H9 (cell line): ENCODE data around the gene FUZ. TPM values are rescaled to one million over a fixed set of nuclear protein-coding genes. Genes with fewer than 3 reads are reported as not detected.

Source experiments
- DNase-seq: peaks from one replicate; pipeline ENCODE4 v3.0.0-alpha.2; 2017
- H2AFZ ChIP-seq: one replicate; pipeline ENCODE4 v1.6.1; 2013; ENCODE audit warnings: mild to moderate bottlenecking, low read length, control low read depth, moderate library complexity
- H2AK5ac ChIP-seq: 2 replicates; pipeline ENCODE4 v1.6.1; 2013; ENCODE audit warnings: low read length, control low read depth, mixed read lengths; ENCODE audit not compliant: insufficient read length
- H2BK120ac ChIP-seq: one replicate; pipeline ENCODE4 v1.6.1; 2013; ENCODE audit warnings: low read depth, mild to moderate bottlenecking, low read length, control low read depth, inconsistent platforms; ENCODE audit not compliant: poor library complexity, severe bottlenecking
- H2BK12ac ChIP-seq: 2 replicates; pipeline ENCODE4 v1.6.1; 2013; ENCODE audit warnings: low read length, control low read depth, mixed read lengths, low read depth; ENCODE audit not compliant: insufficient read length
- H2BK15ac ChIP-seq: 2 replicates; pipeline ENCODE4 v1.6.1; 2013; ENCODE audit warnings: low read depth, low read length, control low read depth
- H2BK20ac ChIP-seq: one replicate; pipeline ENCODE4 v1.6.1; 2013; ENCODE audit warnings: low read depth, mild to moderate bottlenecking, low read length, control low read depth, inconsistent platforms; ENCODE audit not compliant: poor library complexity, severe bottlenecking
- H2BK5ac ChIP-seq: 2 replicates; pipeline ENCODE4 v1.6.1; 2013; ENCODE audit warnings: low read length, control low read depth, mixed read lengths; ENCODE audit not compliant: insufficient read length
- H3K14ac ChIP-seq: 2 replicates; pipeline ENCODE4 v1.6.1; 2013; ENCODE audit warnings: low read length, control low read depth; ENCODE audit not compliant: insufficient read depth
- H3K18ac ChIP-seq: 2 replicates; pipeline ENCODE4 v1.6.1; 2013; ENCODE audit warnings: low read depth, mild to moderate bottlenecking, mixed read lengths, low read length, control low read depth; ENCODE audit not compliant: insufficient read length
- H3K23ac ChIP-seq: 2 replicates; pipeline ENCODE4 v1.6.1; 2013; ENCODE audit warnings: low read length, control low read depth, mixed read lengths, low read depth; ENCODE audit not compliant: insufficient read length
- H3K23me2 ChIP-seq: 2 replicates; pipeline ENCODE4 v1.6.1; 2013; ENCODE audit warnings: low read depth, mild to moderate bottlenecking, mixed read lengths, low read length, control low read depth; ENCODE audit not compliant: insufficient read length, poor library complexity, severe bottlenecking
- H3K27ac ChIP-seq: 2 replicates; pipeline ENCODE4 v1.5.1; 2013; ENCODE audit warnings: low read length, control low read depth, mixed read lengths, low read depth; ENCODE audit not compliant: insufficient read length
- H3K27me3 ChIP-seq: 2 replicates; pipeline ENCODE4 v1.6.1; 2013; ENCODE audit warnings: low read length, control low read depth, inconsistent platforms; ENCODE audit not compliant: insufficient read depth
- H3K4ac ChIP-seq: 2 replicates; pipeline ENCODE4 v1.6.1; 2013; ENCODE audit warnings: low read depth, mild to moderate bottlenecking, control low read depth, inconsistent platforms, low read length, moderate library complexity
- H3K4me1 ChIP-seq: 2 replicates; pipeline ENCODE4 v1.6.1; 2013; ENCODE audit warnings: low read length, control low read depth, inconsistent platforms; ENCODE audit not compliant: insufficient read depth
- H3K4me2 ChIP-seq: 2 replicates; pipeline ENCODE4 v1.6.1; 2013; ENCODE audit warnings: low read length, control low read depth, mixed read lengths; ENCODE audit not compliant: insufficient read length, insufficient read depth
- H3K56ac ChIP-seq: 2 replicates; pipeline ENCODE4 v1.6.1; 2013; ENCODE audit warnings: low read depth, mild to moderate bottlenecking, mixed read lengths, low read length, control low read depth; ENCODE audit not compliant: insufficient read length
- H3K79me1 ChIP-seq: 2 replicates; pipeline ENCODE4 v1.6.1; 2013; ENCODE audit warnings: low read depth, mild to moderate bottlenecking, moderate library complexity, low read length, control low read depth, inconsistent platforms; ENCODE audit not compliant: insufficient read depth, poor library complexity, severe bottlenecking
- H3K79me2 ChIP-seq: 2 replicates; pipeline ENCODE4 v1.6.1; 2013; ENCODE audit warnings: low read length, control low read depth, inconsistent platforms; ENCODE audit not compliant: insufficient read depth
- H3K9ac ChIP-seq: 2 replicates; pipeline ENCODE4 v1.6.1; 2013; ENCODE audit warnings: low read length, control low read depth, mixed read lengths; ENCODE audit not compliant: insufficient read length; ENCODE audit errors: extremely low read depth
- H3K9me3 ChIP-seq: one replicate; pipeline ENCODE4 v1.6.1; 2013; ENCODE audit warnings: low read depth, low read length, inconsistent platforms; ENCODE audit not compliant: control insufficient read depth
- H3T11ph ChIP-seq: one replicate; pipeline ENCODE4 v1.6.1; 2013; ENCODE audit warnings: mild to moderate bottlenecking, low read length, control low read depth, inconsistent platforms
- H4K20me1 ChIP-seq: one replicate; pipeline ENCODE4 v1.6.1; 2013; ENCODE audit not compliant: control insufficient read depth, insufficient read length, insufficient read depth
- H4K5ac ChIP-seq: 2 replicates; pipeline ENCODE4 v1.6.1; 2013; ENCODE audit warnings: low read depth, mild to moderate bottlenecking, mixed read lengths, low read length, control low read depth; ENCODE audit not compliant: insufficient read length
- H4K8ac ChIP-seq: replicated peaks from 2 replicates; pipeline ENCODE4 v1.6.1; 2013; ENCODE audit warnings: low read length, control low read depth, mixed read lengths, low read depth; ENCODE audit not compliant: insufficient read length
- H4K91ac ChIP-seq: 2 replicates; pipeline ENCODE4 v1.6.1; 2013; ENCODE audit warnings: low read depth, mild to moderate bottlenecking, moderate library complexity, mixed read lengths, low read length, control low read depth; ENCODE audit not compliant: insufficient read length
- H3K27ac Mint-ChIP-seq, 3 experiments: 2 replicates in 2 of 3; 3 replicates in 1 of 3; pipeline ENCODE4 v1.8.0; 2020 to 2021; ENCODE audit warnings: mixed read lengths in 3 of 3, mild to moderate bottlenecking in 1 of 3, moderate library complexity in 1 of 3
- H3K27me3 Mint-ChIP-seq: 2 replicates; pipeline ENCODE4 v1.8.0; 2021; ENCODE audit warnings: low read depth, mild to moderate bottlenecking, moderate library complexity, mixed read lengths
- H3K36me3 Mint-ChIP-seq, 3 experiments: 2 replicates in 2 of 3; 3 replicates in 1 of 3; pipeline ENCODE4 v1.8.0; 2020 to 2021; ENCODE audit warnings: low read depth in 3 of 3, mixed read lengths in 3 of 3; ENCODE audit not compliant: insufficient read depth in 1 of 3
- H3K4me1 Mint-ChIP-seq, 2 experiments: 2 replicates each; pipeline ENCODE4 v1.8.0; 2020; ENCODE audit warnings: mixed read lengths in 2 of 2
- H3K4me3 Mint-ChIP-seq, 2 experiments: 2 replicates in 1 of 2; 3 replicates in 1 of 2; pipeline ENCODE4 v1.8.0; 2020 to 2021; ENCODE audit warnings: mild to moderate bottlenecking in 2 of 2, mixed read lengths in 2 of 2, moderate library complexity in 1 of 2
- H3K9me3 Mint-ChIP-seq, 2 experiments: 2 replicates in 1 of 2; 3 replicates in 1 of 2; pipeline ENCODE4 v1.8.0; 2020; ENCODE audit warnings: mild to moderate bottlenecking in 2 of 2, mixed read lengths in 2 of 2, moderate library complexity in 1 of 2
- CTCF ChIP-seq: fragments of 200-600 bp; sonication (generic); conservative IDR thresholded peaks from 3 replicates; pipeline ENCODE4 v1.8.0; 2021; ENCODE audit warnings: antibody characterized with exemption, mild to moderate bottlenecking
- WGBS: extraction: QIAGEN DNeasy Blood & Tissue Kit; methylation state at CpG from one replicate; pipeline ENCODE4 v1.1.7; 2013; ENCODE audit warnings: missing lambda C conversion rate, low lambda C conversion rate, mixed read lengths; ENCODE audit not compliant: insufficient read length; ENCODE audit errors: extremely low coverage; 5-methylcytosine and 5-hydroxymethylcytosine counted together
- total RNA-seq: library from RNA; stranded (reverse); gene quantifications from 2 replicates; pipeline ENCODE4 v1.2.1, GENCODE V29; 2021

Gene FUZ
- total RNA-seq, 1 experiment from 2014 or later = 25.1 TPM

GRCh38 chr19:49858088-49858985 is 45.2 kb upstream of the FUZ start:
- no peak overlapping the region for H2BK15ac ChIP-seq
- H2BK5ac ChIP-seq = no peak overlapping the region
- H3K9ac ChIP-seq = no peak overlapping the region
- no peak for TF ChIP-seq CTCF
- Mint-ChIP-seq H3K27me3 (peaks cover 3% of the 10 kb centered on the region), H3K27ac (peak overlapping the region in 1 of 3 experiments; percentile 80; a peak in 2 of 7 replicates), H3K9me3 (peaks cover 0 to 3% of the 10 kb centered on the region in 2 experiments; a peak in 1 of 5 replicates), H3K4me1 (peaks cover 10 to 21% of the 10 kb centered on the region in 2 experiments), H3K4me3 (no peak overlapping the region; a peak in 1 of 5 replicates), H3K36me3 (peaks cover 17 to 74% (median 63%) of the 10 kb centered on the region in 3 experiments)
- peaks cover 2% of the 10 kb centered on the region; the same call in 1 of the 2 replicates for H3K79me2 ChIP-seq
- DNase-seq = no peak
- peaks cover 5% of the 10 kb centered on the region for H3K79me1 ChIP-seq
- no peaks in the 10 kb centered on the region for H3K9me3 ChIP-seq
- no peak overlapping the region for H2AK5ac ChIP-seq
- H3T11ph ChIP-seq = no peak overlapping the region
- WGBS = no CpG with 5 or more reads among the region's 37 CpGs
- no peak overlapping the region for H3K18ac ChIP-seq
- H4K91ac ChIP-seq = no peak overlapping the region
- H4K5ac ChIP-seq = no peak overlapping the region
- H3K4ac ChIP-seq = no peak overlapping the region
- H3K27me3 ChIP-seq = no peaks in the 10 kb centered on the region
- no peak overlapping the region for H3K27ac ChIP-seq
- H4K8ac ChIP-seq = no peak overlapping the region
- H3K4me1 ChIP-seq = no peaks in the 10 kb centered on the region
- peaks cover 3% of the 10 kb centered on the region for H4K20me1 ChIP-seq
- no peak overlapping the region for H2BK12ac ChIP-seq
- no peak overlapping the region for H3K23ac ChIP-seq
- no peak overlapping the region for H3K14ac ChIP-seq
- H3K56ac ChIP-seq = no peak overlapping the region
- H2AFZ ChIP-seq = no peak overlapping the region
- no peak overlapping the region for H2BK20ac ChIP-seq
- no peaks in the 10 kb centered on the region for H3K23me2 ChIP-seq
- H2BK120ac ChIP-seq = no peak overlapping the region
- no peak overlapping the region for H3K4me2 ChIP-seq
